Memory B cell (primary cell): Measurements from ENCODE around the gene KRT83.
"Not testable (repeated sequence)": the region's sequence is repeated elsewhere in the genome, so short reads cannot be mapped to it uniquely, and the experiment has no call there.

Experiments
- ATAC-seq: fragments of 150-1000 bp; cut with Tn5 transposase; 2 replicates; pipeline ENCODE4 v1.10.0; 2021; ENCODE audit warnings: low read depth, mild to moderate bottlenecking, moderate library complexity
- DNase-seq, 2 donors: peaks; one replicate each; pipeline ENCODE4 v3.0.0; 2022; ENCODE audit warnings: low spot score in 2 of 2
- H3K27ac Mint-ChIP-seq: one replicate; pipeline ENCODE4 v1.8.0; 2022; ENCODE audit warnings: mild to moderate bottlenecking, moderate library complexity, mixed read lengths
- H3K27me3 Mint-ChIP-seq: one replicate; pipeline ENCODE4 v1.8.0; 2022; ENCODE audit warnings: mixed read lengths
- H3K36me3 Mint-ChIP-seq: one replicate; pipeline ENCODE4 v1.8.0; 2022; ENCODE audit warnings: mild to moderate bottlenecking, mixed read lengths
- H3K4me1 Mint-ChIP-seq: one replicate; pipeline ENCODE4 v1.8.0; 2022; ENCODE audit warnings: mixed read lengths
- H3K4me3 Mint-ChIP-seq: one replicate; pipeline ENCODE4 v1.8.0; 2022; ENCODE audit warnings: mild to moderate bottlenecking, moderate library complexity, mixed read lengths
- H3K9me3 Mint-ChIP-seq: one replicate; pipeline ENCODE4 v1.8.0; 2022; ENCODE audit warnings: mixed read lengths

The KRT83 gene

GRCh38 chr12:52287816-52288805, 33.1 kb downstream of the KRT83 start:
- H3K27ac Mint-ChIP-seq, DNase-seq, H3K27me3 Mint-ChIP-seq, ATAC-seq, H3K4me3 Mint-ChIP-seq, H3K36me3 Mint-ChIP-seq, H3K9me3 Mint-ChIP-seq, H3K4me1 Mint-ChIP-seq: not testable (repeated sequence)

GRCh38 chr12:52286857-52287785, 34.1 kb downstream of the KRT83 start:
- H3K27me3 Mint-ChIP-seq, H3K27ac Mint-ChIP-seq: not testable (repeated sequence)

GRCh38 chr12:52285851-52286530, 35.2 kb downstream of the KRT83 start:
- DNase-seq (no peak), ATAC-seq (no peak)
- Mint-ChIP-seq H3K27me3 (peaks cover 6% of the 10 kb centered on the region), H3K4me1 (peaks cover 4% of the 10 kb centered on the region), H3K36me3 (no peaks in the 10 kb centered on the region), H3K9me3 (no peaks in the 10 kb centered on the region), H3K4me3 (no peak overlapping the region), H3K27ac (no peak overlapping the region)

More at GRCh38 chr12:52286857-52287785, 34.1 kb downstream of the KRT83 start:
- not testable (repeated sequence) for DNase-seq, H3K4me1 Mint-ChIP-seq, H3K36me3 Mint-ChIP-seq, ATAC-seq, H3K4me3 Mint-ChIP-seq, H3K9me3 Mint-ChIP-seq

- no peak for ATAC-seq
These were observed 35.9 kb downstream of the KRT83 start for GRCh38 chr12:52285172-52285745.

GRCh38 chr12:52284562-52285171, 36.5 kb downstream of the KRT83 start:
- Mint-ChIP-seq H3K27me3 (peaks cover 10% of the 10 kb centered on the region), H3K27ac (no peak overlapping the region), H3K9me3 (no peaks in the 10 kb centered on the region), H3K4me1 (peaks cover 4% of the 10 kb centered on the region), H3K4me3 (no peak overlapping the region), H3K36me3 (no peaks in the 10 kb centered on the region)
- DNase-seq: no peak
- no peak for ATAC-seq

More at GRCh38 chr12:52285172-52285745, 35.9 kb downstream of the KRT83 start:
- H3K4me3 Mint-ChIP-seq: no peak overlapping the region
- DNase-seq: no peak
- no peak overlapping the region for H3K27ac Mint-ChIP-seq
- H3K27me3 Mint-ChIP-seq: peaks cover 6% of the 10 kb centered on the region
- peaks cover 4% of the 10 kb centered on the region for H3K4me1 Mint-ChIP-seq
- H3K36me3 Mint-ChIP-seq: no peaks in the 10 kb centered on the region
- H3K9me3 Mint-ChIP-seq: no peaks in the 10 kb centered on the region

- Mint-ChIP-seq H3K4me3 (no peak overlapping the region), H3K36me3 (no peaks in the 10 kb centered on the region), H3K4me1 (peaks cover 2% of the 10 kb centered on the region), H3K27me3 (peaks cover 17% of the 10 kb centered on the region), H3K27ac (no peak overlapping the region), H3K9me3 (no peaks in the 10 kb centered on the region)
- DNase-seq (no peak), ATAC-seq (no peak)
These were observed 40.2 kb downstream of the KRT83 start for GRCh38 chr12:52280796-52281560.

GRCh38 chr12:52280319-52280795, 40.8 kb downstream of the KRT83 start:
- H3K36me3 Mint-ChIP-seq: no peaks in the 10 kb centered on the region
- H3K27me3 Mint-ChIP-seq: peaks cover 21% of the 10 kb centered on the region
- H3K27ac Mint-ChIP-seq: no peak overlapping the region
- H3K4me1 Mint-ChIP-seq: peaks cover 2% of the 10 kb centered on the region
- DNase-seq (no peak), ATAC-seq (no peak)
- no peaks in the 10 kb centered on the region for H3K9me3 Mint-ChIP-seq
- H3K4me3 Mint-ChIP-seq: no peak overlapping the region

- Mint-ChIP-seq H3K4me1 (peaks cover 2% of the 10 kb centered on the region), H3K27ac (no peak overlapping the region), H3K27me3 (peaks cover 24% of the 10 kb centered on the region), H3K36me3 (no peaks in the 10 kb centered on the region), H3K4me3 (no peak overlapping the region), H3K9me3 (no peaks in the 10 kb centered on the region)
- ATAC-seq (no peak), DNase-seq (no peak)
These were observed 41.5 kb downstream of the KRT83 start for GRCh38 chr12:52279422-52280318.

- peak; percentile 53 to 73 for DNase-seq
- H3K4me3 Mint-ChIP-seq: no peak overlapping the region
- H3K27me3 Mint-ChIP-seq: peaks cover 30% of the 10 kb centered on the region
- no peaks in the 10 kb centered on the region for H3K9me3 Mint-ChIP-seq
- peaks cover 2% of the 10 kb centered on the region for H3K4me1 Mint-ChIP-seq
- ATAC-seq: peak; percentile 93
- H3K27ac Mint-ChIP-seq: no peak overlapping the region
- H3K36me3 Mint-ChIP-seq: no peaks in the 10 kb centered on the region
These were observed 42.4 kb downstream of the KRT83 start for GRCh38 chr12:52278575-52279421.

GRCh38 chr12:52277486-52278245, 43.5 kb downstream of the KRT83 start:
- ATAC-seq (no peak), DNase-seq (no peak)
- H3K4me3 Mint-ChIP-seq: no peak overlapping the region
- H3K27me3 Mint-ChIP-seq: peaks cover 29% of the 10 kb centered on the region
- H3K36me3 Mint-ChIP-seq: no peaks in the 10 kb centered on the region
- H3K9me3 Mint-ChIP-seq: no peaks in the 10 kb centered on the region
- peaks cover 2% of the 10 kb centered on the region for H3K4me1 Mint-ChIP-seq
- no peak overlapping the region for H3K27ac Mint-ChIP-seq
